C4-2B (cell line): ENCODE results near the gene HAAO.

Experiments used
- CTCF ChIP-seq: fragments of 450-650 bp; conservative IDR thresholded peaks from 2 replicates; pipeline ENCODE4 v1.5.1; 2017; ENCODE audit warnings: mild to moderate bottlenecking
- ZFX ChIP-seq: fragments of 450-650 bp; IDR thresholded peaks from 2 replicates; pipeline ENCODE4 v1.6.1; 2017

- TF ChIP-seq CTCF (no peak), ZFX (no peak)
Measured at GRCh38 chr2:42756150-42756775, 36.1 kb downstream of the HAAO start.
